Mesendoderm (in vitro differentiated cells): ENCODE data around the gene AMPD2.
A peak's percentile ranks its signal among the peaks of the same experiment; 100 is the strongest.

Source experiments
- DNase-seq: peaks from one replicate; pipeline ENCODE4 v3.0.0; 2013
- H2AK5ac ChIP-seq: 2 replicates; pipeline ENCODE4 v1.6.1; 2013; ENCODE audit warnings: low read length, inconsistent platforms
- H2BK120ac ChIP-seq: 2 replicates; pipeline ENCODE4 v1.6.1; 2013; ENCODE audit warnings: low read depth, mild to moderate bottlenecking, low read length, moderate library complexity, mixed read lengths
- H2BK15ac ChIP-seq: replicated peaks from 2 replicates; pipeline ENCODE4 v1.6.1; 2013; ENCODE audit warnings: low read depth, mild to moderate bottlenecking, moderate library complexity
- H2BK5ac ChIP-seq: 2 replicates; pipeline ENCODE4 v1.6.1; 2013; ENCODE audit warnings: low read length, inconsistent platforms
- H3K18ac ChIP-seq: 2 replicates; pipeline ENCODE4 v1.6.1; 2013; ENCODE audit warnings: mild to moderate bottlenecking, low read length, mixed read lengths
- H3K23ac ChIP-seq: one replicate; pipeline ENCODE4 v1.6.1; 2013; ENCODE audit warnings: low read length
- H3K27ac ChIP-seq: 2 replicates; pipeline ENCODE4 v1.5.1; 2013; ENCODE audit warnings: low read depth, mild to moderate bottlenecking, inconsistent platforms, low read length, moderate library complexity
- H3K27me3 ChIP-seq: 2 replicates; pipeline ENCODE4 v1.6.1; 2013; ENCODE audit warnings: low read length, control low read depth, mild to moderate bottlenecking, inconsistent platforms; ENCODE audit not compliant: insufficient read depth, poor library complexity
- H3K36me3 ChIP-seq: 2 replicates; pipeline ENCODE4 v1.6.1; 2013; ENCODE audit warnings: low read length, inconsistent platforms; ENCODE audit not compliant: control insufficient read depth, insufficient read depth
- H3K4ac ChIP-seq: one replicate; pipeline ENCODE4 v1.6.1; 2013; ENCODE audit warnings: low read depth, mild to moderate bottlenecking, low read length, moderate library complexity
- H3K4me1 ChIP-seq: 2 replicates; pipeline ENCODE4 v1.6.1; 2013; ENCODE audit warnings: low read depth, low read length, inconsistent platforms; ENCODE audit not compliant: control insufficient read depth
- H3K4me2 ChIP-seq: 2 replicates; pipeline ENCODE4 v1.6.1; 2013; ENCODE audit warnings: low read length
- H3K4me3 ChIP-seq: 2 replicates; pipeline ENCODE4 v1.5.1; 2013; ENCODE audit warnings: mild to moderate bottlenecking, low read length
- H3K56ac ChIP-seq: one replicate; pipeline ENCODE4 v1.6.1; 2013; ENCODE audit warnings: low read length
- H3K79me1 ChIP-seq: 2 replicates; pipeline ENCODE4 v1.6.1; 2013; ENCODE audit warnings: low read length, inconsistent platforms
- H3K79me2 ChIP-seq: 2 replicates; pipeline ENCODE4 v1.6.1; 2013; ENCODE audit warnings: mild to moderate bottlenecking, low read length; ENCODE audit not compliant: control insufficient read depth, insufficient read depth
- H3K9ac ChIP-seq: 2 replicates; pipeline ENCODE4 v1.6.1; 2013; ENCODE audit warnings: low read length, inconsistent platforms
- H4K5ac ChIP-seq: one replicate; pipeline ENCODE4 v1.6.1; 2013; ENCODE audit warnings: low read length
- H4K8ac ChIP-seq: one replicate; pipeline ENCODE4 v1.6.1; 2013; ENCODE audit warnings: low read depth, mild to moderate bottlenecking, control low read depth, low read length, moderate library complexity
- WGBS: extraction: QIAGEN DNeasy Blood & Tissue Kit; methylation state at CpG from one replicate; pipeline ENCODE4 v1.1.7; 2013; ENCODE audit warnings: low lambda C conversion rate, missing lambda C conversion rate; ENCODE audit not compliant: insufficient coverage; ENCODE audit errors: extremely low coverage; 5-methylcytosine and 5-hydroxymethylcytosine counted together

AMPD2 gene

GRCh38 chr1:109625601-109626560 is 6.2 kb downstream of the AMPD2 start:
- H3K36me3 ChIP-seq: peaks cover 4% of the 10 kb centered on the region
- no peak overlapping the region for H4K5ac ChIP-seq
- H3K4me1 ChIP-seq: no peaks in the 10 kb centered on the region
- no peak overlapping the region for H3K23ac ChIP-seq
- H2AK5ac ChIP-seq: no peak overlapping the region
- DNase-seq: no peak
- no peak overlapping the region for H3K9ac ChIP-seq
- H3K79me1 ChIP-seq: peaks cover 22% of the 10 kb centered on the region
- H2BK15ac ChIP-seq: no peak overlapping the region
- H3K4me3 ChIP-seq: no peak overlapping the region
- H3K27ac ChIP-seq: no peak overlapping the region
- no peak overlapping the region for H2BK5ac ChIP-seq
- H3K4me2 ChIP-seq: no peak overlapping the region
- H3K4ac ChIP-seq: no peak overlapping the region
- H3K56ac ChIP-seq: no peak overlapping the region
- H3K27me3 ChIP-seq: no peaks in the 10 kb centered on the region
- no peak overlapping the region for H4K8ac ChIP-seq
- H3K79me2 ChIP-seq: peaks cover 27% of the 10 kb centered on the region
- no CpG with 5 or more reads among the region's 32 CpGs for WGBS
- no peak overlapping the region for H2BK120ac ChIP-seq
- H3K18ac ChIP-seq: no peak overlapping the region

DNA sequence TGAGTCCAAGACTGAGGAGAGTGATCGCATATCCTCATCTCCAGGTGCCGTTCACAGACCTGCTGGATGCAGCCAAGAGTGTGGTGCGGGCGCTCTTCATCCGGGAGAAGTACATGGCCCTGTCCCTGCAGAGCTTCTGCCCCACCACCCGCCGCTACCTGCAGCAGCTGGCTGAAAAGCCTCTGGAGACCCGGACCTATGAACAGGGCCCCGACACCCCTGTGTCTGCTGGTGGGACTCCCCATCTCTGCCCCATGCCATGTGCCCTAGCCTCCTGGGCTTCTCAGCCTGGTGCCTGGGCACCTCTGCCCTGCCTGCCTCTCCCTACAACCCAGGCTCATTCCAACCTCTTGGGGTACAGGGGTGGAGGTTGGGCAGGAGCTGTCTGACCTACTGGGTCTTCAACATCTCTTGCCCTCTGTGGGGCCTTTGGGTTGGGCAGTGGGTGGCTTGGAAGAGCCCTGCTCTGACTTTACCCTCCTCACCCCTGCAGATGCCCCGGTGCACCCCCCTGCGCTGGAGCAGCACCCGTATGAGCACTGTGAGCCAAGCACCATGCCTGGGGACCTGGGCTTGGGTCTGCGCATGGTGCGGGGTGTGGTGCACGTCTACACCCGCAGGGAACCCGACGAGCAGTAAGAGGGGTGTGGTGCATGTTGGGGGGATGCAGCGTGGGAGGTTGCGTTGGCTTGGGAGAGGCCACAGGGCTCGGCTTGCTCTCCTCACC is 7.2 kb downstream of the AMPD2 start:
- Histone ChIP-seq H2BK5ac (no peak overlapping the region), H2BK120ac (no peak overlapping the region), H3K27me3 (no peaks in the 10 kb centered on the region), H3K9ac (no peak overlapping the region), H3K4me1 (no peaks in the 10 kb centered on the region), H2BK15ac (no peak overlapping the region), H3K79me1 (peaks cover 16% of the 10 kb centered on the region), H3K27ac (no peak overlapping the region), H3K79me2 (peaks cover 19% of the 10 kb centered on the region), H3K4ac (no peak overlapping the region), H3K36me3 (peaks cover 6% of the 10 kb centered on the region), H2AK5ac (no peak overlapping the region), H3K4me2 (no peak overlapping the region), H4K8ac (no peak overlapping the region), H3K18ac (no peak overlapping the region), H3K56ac (no peak overlapping the region), H3K23ac (no peak overlapping the region), H3K4me3 (no peak overlapping the region), H4K5ac (no peak overlapping the region)
- DNase-seq: no peak
- no CpG with 5 or more reads among the region's 21 CpGs for WGBS

- Histone ChIP-seq H3K4me3 (no peak overlapping the region), H2AK5ac (no peak overlapping the region), H2BK5ac (no peak overlapping the region), H3K4me2 (no peak overlapping the region), H2BK15ac (no peak overlapping the region), H3K18ac (no peak overlapping the region), H3K27ac (no peak overlapping the region), H3K36me3 (peaks cover 6% of the 10 kb centered on the region), H4K8ac (no peak overlapping the region), H3K79me1 (peaks cover 8% of the 10 kb centered on the region), H3K79me2 (peaks cover 9% of the 10 kb centered on the region), H4K5ac (no peak overlapping the region), H3K27me3 (no peaks in the 10 kb centered on the region), H3K4ac (no peak overlapping the region), H3K56ac (no peak overlapping the region), H3K23ac (no peak overlapping the region), H3K4me1 (no peaks in the 10 kb centered on the region), H2BK120ac (no peak overlapping the region), H3K9ac (no peak overlapping the region)
- WGBS: no CpG with 5 or more reads among the region's 23 CpGs
- DNase-seq: no peak
These were observed 8.2 kb downstream of the AMPD2 start for GRCh38 chr1:109627692-109628399.

- Histone ChIP-seq H3K27me3 (no peaks in the 10 kb centered on the region), H3K27ac (no peak overlapping the region), H2BK15ac (no peak overlapping the region), H3K4ac (no peak overlapping the region), H3K79me2 (peaks cover 2% of the 10 kb centered on the region), H2BK5ac (no peak overlapping the region), H3K4me2 (no peak overlapping the region), H3K18ac (no peak overlapping the region), H2BK120ac (no peak overlapping the region), H4K5ac (no peak overlapping the region), H2AK5ac (no peak overlapping the region), H3K36me3 (peaks cover 6% of the 10 kb centered on the region), H4K8ac (no peak overlapping the region), H3K56ac (no peak overlapping the region), H3K9ac (no peak overlapping the region), H3K79me1 (peaks cover 4% of the 10 kb centered on the region), H3K4me1 (no peaks in the 10 kb centered on the region), H3K4me3 (no peak overlapping the region), H3K23ac (no peak overlapping the region)
- peak; percentile 66 for DNase-seq
- WGBS: no CpG with 5 or more reads among the region's 23 CpGs
These were observed 9.1 kb downstream of the AMPD2 start for GRCh38 chr1:109628540-109629321.

DNA sequence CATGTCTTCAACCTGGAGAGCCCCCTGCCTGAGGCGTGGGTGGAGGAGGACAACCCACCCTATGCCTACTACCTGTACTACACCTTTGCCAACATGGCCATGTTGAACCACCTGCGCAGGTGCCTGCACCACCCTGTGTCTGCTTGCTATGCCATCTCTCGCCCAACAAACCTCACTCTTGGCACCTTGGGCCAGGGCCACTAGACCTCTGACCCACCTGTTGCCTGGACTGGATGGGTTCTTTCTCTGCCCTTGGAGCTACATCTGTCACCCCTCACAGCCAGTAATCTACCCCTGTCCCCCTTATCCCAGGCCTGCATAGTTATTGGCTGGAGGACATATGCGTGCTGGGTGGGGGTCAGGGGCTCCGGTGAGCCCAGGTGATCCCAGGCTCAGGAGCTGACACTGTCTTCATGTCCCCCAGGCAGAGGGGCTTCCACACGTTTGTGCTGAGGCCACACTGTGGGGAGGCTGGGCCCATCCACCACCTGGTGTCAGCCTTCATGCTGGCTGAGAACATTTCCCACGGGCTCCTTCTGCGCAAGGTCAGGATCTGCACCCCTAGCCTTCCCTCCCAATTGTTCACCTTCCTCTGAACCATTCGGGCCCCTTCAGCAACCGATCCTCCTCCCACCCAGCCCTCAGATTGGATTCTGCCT is 9.9 kb downstream of the AMPD2 start:
- Histone ChIP-seq H3K4me1 (no peaks in the 10 kb centered on the region), H4K5ac (no peak overlapping the region), H3K79me2 (no peaks in the 10 kb centered on the region), H4K8ac (no peak overlapping the region), H3K27me3 (no peaks in the 10 kb centered on the region), H3K36me3 (peaks cover 6% of the 10 kb centered on the region), H3K9ac (no peak overlapping the region), H3K4ac (no peak overlapping the region), H3K56ac (no peak overlapping the region), H2BK15ac (no peak overlapping the region), H2BK5ac (no peak overlapping the region), H2AK5ac (no peak overlapping the region), H3K4me2 (no peak overlapping the region), H3K4me3 (no peak overlapping the region), H3K27ac (no peak overlapping the region), H3K23ac (no peak overlapping the region), H3K79me1 (peaks cover 4% of the 10 kb centered on the region), H2BK120ac (no peak overlapping the region), H3K18ac (no peak overlapping the region)
- DNase-seq: no peak
- WGBS: no CpG with 5 or more reads among the region's 10 CpGs
